COLO829 (cell line): Measurements from ENCODE around the gene MCTP1.
"Not testable (repeated sequence)": the region's sequence is repeated elsewhere in the genome, so short reads cannot be mapped to it uniquely, and the experiment has no call there.

Experiments used
- DNase-seq: peaks from one replicate; pipeline ENCODE4 v3.0.0; 2012; ENCODE audit warnings: low spot score

MCTP1 gene

GRCh38 chr5:95027151-95027721 is 257.7 kb downstream of the MCTP1 start:
- no peak for DNase-seq

DNA sequence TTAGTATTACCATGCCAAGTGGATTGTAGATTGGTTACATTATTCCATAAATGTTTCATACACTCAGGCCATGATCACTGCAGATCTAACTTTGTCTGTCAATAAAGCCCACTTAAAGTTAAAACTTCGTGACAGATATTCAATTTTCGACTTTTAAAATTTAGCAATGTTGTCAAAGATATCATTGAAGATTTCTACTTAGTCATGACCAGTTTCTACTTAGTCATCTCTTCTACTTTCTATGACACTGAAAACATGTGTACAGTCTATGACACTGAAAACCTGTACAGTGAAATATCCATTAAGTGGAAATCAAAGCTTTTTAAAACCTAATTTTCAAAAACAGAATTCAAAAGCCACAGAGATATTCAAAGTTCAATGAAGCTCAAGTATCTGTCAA is 258.2 kb downstream of the MCTP1 start:
- no peak for DNase-seq

DNA sequence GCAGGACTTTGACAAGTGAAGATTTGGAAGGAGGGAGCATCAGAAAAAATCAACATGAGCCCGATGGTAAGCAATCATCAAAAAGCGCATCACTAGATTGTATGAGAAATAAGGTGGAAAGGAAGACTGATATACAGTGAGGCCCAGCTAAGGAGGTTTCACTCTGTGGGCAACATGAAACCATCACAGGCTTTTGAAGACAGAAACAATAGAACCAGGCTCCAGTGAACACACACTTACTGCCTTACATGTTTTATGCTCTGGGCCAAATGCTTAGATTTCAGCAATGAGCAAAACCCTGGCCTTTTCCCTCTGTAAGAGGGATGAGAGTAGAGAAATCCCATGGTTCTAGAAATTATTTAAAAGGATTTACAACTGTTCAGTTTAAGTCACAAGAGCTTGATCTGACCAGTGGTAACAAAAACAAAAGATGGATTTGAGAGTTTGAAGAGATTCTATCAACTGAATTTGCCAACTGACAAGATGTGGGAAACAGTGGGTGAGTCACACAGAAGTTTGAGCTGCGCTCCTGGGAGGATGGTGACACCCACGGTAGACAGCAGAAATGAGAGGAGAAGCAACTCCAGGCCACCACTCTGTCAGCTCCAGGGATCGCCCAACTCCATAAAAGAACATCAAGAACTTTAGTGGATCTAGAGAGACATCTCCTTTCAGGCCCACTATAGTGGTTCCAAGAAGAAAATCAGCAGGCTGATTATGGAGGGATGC is 261.8 kb downstream of the MCTP1 start:
- DNase-seq = no peak

GRCh38 chr5:95020345-95020744 is 264.5 kb downstream of the MCTP1 start:
- DNase-seq = no peak

- DNase-seq = no peak
These were observed 265.9 kb downstream of the MCTP1 start for GRCh38 chr5:95018946-95019345.

- no peak for DNase-seq
These were observed 266.4 kb downstream of the MCTP1 start for GRCh38 chr5:95018511-95018910.

DNA sequence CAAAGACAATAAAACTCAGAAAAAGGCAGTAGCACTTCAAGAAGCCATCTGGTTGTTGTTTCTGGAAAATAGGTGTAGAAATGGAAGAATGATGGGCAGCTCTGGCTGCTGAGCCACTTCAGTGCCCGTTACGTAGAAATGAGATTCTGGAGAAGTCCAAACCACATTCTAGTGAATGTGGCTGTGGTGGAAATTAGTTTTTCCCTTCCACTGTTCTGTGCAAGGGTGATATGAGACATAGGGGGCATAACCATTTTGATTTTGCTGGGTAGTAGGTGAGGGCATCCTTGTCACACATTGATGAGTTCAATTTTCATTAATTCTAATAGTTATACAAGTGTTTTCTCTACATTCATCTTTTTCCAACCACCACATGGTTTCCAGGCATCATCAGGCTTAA is 275.1 kb downstream of the MCTP1 start:
- no peak for DNase-seq

DNA sequence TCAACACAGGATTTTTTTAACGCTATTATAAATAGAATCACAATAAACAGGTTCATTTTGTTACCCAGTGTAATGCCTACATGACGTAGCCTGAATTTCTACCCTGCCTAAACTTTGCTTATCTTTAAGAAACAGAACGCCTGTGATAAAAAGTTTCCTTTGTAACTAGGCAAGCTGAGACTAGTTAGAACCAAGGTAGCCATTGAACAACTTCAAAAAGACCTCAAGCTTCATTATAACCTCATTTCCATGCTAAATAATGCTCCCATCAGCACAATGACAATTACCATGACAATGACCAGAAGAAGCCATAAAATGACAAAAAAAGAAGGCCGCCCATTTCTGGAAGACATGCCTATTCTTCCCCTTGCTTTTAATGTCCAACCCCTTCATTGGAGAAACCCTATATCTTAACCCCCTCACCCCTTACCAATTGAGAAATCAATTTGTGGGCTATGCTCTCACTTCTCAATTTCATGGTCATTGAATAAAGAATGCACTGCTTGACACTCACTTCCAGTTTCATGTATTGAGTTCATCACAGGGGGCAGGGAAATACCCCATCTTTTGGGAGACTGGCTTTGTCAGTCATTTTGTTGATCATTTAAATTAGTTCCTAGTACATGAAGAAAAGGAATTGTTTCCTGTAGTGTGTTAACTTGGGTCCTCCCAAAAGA is 276.8 kb downstream of the MCTP1 start:
- no peak for DNase-seq

DNA sequence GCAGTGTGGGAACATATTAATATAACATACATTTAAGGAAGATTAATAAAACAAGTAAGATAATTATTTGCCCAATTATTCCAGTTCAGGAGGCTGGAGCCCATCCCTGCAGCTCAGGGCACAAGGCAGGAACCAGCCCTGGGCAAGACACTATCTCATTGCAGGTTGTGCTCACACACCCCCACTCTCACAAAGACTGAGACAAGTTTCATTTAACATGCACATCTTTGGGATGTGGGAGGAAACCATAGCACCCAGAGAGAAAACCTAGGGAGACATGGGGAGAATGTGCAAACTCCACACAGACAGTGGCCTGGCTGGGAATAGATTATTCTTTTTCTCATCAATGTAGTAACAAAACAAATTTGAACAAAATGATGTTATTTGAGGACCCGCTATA is 279.1 kb downstream of the MCTP1 start:
- DNase-seq = no peak

DNA sequence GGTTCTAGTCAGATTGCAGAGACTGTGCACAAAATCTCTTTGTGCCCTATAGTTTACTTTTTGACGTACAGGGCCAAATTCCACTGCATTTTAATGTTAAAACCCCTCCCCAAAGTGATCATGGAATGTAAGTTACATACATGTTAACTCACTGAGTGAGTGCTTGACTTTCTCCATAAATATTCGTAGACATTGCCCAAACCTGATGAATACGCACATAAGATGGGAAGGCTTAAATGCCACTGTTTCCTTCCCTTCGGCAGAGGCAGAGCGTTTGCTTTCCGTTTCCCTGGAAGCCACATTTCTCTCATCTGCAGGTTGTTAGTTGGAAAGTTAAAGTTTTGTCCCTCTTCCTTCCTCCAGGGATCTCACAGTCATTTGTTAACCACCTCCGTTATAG is 286.2 kb downstream of the MCTP1 start:
- DNase-seq = no peak

DNA sequence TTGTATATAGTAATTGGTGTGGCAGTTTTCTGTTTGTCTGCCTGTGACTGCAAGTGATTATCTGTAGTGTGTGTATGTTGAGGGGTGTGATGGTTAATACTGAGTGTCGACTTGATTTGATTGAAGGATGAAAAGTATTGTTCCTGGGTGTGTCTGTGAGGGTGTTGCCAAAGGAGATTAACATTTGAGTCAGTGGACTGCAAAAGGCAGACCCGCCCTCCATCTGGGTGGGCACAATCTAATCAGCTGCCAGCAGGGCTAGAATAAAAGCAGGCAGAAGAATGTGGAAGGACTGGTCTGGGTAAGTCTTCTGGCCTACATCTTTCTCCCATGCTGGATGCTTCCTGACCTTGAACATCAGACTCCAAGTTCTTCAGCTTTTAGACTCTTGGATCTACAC is 290.4 kb downstream of the MCTP1 start:
- not testable (repeated sequence) for DNase-seq

DNA sequence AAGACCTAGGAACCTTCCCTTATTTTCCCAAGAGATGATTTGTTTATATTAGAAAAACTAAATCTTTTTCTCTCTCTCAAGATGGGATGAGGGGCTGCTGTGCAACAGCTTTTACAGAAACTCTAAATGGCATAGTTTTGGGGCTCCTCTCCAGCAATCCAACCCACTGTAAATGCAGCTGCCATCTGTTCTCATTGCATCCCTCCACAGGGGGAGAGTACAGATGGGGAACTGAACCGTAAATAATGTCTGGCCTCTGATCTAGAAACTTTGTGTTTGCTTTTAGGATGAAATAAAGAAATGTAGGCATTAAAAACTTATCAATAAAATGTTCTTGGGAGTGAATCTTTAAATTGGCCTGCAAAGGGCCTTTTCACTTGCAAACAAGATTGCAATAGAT is 291.4 kb downstream of the MCTP1 start:
- DNase-seq = no peak

GRCh38 chr5:94992325-94992724 is 292.6 kb downstream of the MCTP1 start:
- DNase-seq = no peak

- DNase-seq = peak; percentile 17
These were observed 300.9 kb downstream of the MCTP1 start for GRCh38 chr5:94983861-94984535.

DNA sequence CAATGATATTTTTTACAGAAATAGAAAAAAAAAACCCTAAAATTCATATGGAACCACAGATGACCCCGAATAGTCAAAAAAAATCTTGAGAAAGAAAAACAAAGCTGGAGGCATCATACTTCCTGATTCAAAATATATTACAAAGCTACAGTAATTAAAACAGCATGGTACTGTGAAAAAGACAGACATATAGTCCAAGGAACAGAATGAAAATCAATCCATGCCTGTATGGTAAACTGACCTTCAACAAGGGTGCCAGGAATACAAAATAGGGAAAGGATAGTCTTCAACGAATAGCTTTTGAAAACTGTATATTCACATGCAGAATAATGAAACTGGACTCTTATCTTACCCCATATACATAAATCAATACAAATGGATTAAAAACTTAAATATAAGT is 307.5 kb downstream of the MCTP1 start:
- DNase-seq = no peak

- DNase-seq = no peak
These were observed 308.0 kb downstream of the MCTP1 start for GRCh38 chr5:94976853-94977252.

GRCh38 chr5:94972268-94972667 is 312.6 kb downstream of the MCTP1 start:
- DNase-seq = no peak

DNA sequence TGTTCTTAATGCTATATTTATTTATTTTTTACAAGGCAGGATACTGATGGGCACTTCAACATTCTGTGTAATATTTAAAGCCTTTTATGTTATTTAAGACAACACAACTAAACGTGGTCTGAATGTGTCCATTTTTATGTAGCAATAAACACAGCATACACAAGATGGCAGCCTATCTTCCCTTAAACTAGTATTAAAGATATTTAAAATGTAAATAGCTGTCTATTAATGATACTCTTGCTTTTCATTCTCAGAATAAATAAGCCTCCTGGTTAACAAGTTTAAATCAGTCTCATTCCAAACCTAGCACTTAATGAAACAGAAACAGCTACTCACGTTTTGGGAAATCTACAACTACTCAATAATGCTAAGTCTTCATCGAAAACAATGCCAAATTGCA is 315.7 kb downstream of the MCTP1 start:
- peak; percentile 1 for DNase-seq

DNA sequence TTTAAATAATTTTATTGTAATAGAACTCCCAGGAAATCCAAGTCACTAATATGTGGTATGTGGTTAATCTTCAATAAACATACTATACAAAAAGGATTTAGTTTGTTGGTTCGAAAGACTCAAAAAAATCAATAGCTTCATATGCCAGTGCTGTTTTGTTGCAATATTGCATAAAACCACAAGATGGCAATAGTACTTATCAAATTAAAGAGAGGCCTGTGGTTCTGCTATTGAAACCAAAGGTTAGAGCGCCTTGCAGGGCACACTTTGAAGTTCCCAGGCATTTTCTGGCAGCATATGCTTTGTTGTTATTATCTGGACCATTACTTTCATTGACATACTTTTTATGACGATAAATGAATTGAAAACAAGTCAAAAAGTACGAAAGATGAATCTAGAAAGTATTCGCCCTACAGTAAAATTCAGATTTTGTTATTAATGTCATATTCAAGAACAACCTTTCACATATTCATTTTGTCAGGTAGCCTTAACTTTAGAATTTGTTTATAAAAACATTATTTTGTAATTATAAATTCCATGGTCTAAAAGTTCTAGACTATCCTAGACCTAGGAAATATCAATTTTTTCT is 316.3 kb downstream of the MCTP1 start:
- DNase-seq = peak; percentile 37

- DNase-seq = no peak
These were observed 317.4 kb downstream of the MCTP1 start for GRCh38 chr5:94967525-94967924.

DNA sequence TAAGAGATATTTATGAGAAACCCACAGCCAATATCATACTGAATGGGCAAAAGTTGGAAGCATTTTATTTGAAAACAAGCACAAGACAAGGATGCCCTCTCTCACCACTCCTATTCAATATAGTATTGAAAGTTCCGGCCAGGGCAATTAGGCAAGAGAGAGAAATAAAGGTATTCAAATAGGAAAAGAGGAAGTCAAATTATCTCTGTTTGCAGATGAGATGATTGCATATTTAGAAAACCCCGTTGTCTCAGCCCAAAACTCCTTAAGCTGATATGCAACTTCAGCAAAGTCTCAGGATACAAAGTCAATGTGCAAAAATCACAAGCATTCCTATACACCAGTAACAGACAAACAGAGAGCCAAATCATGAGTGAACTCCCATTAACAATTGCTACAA is 325.6 kb downstream of the MCTP1 start:
- not testable (repeated sequence) for DNase-seq

- DNase-seq = no peak
These were observed 339.2 kb downstream of the MCTP1 start for GRCh38 chr5:94945656-94946055.

DNA sequence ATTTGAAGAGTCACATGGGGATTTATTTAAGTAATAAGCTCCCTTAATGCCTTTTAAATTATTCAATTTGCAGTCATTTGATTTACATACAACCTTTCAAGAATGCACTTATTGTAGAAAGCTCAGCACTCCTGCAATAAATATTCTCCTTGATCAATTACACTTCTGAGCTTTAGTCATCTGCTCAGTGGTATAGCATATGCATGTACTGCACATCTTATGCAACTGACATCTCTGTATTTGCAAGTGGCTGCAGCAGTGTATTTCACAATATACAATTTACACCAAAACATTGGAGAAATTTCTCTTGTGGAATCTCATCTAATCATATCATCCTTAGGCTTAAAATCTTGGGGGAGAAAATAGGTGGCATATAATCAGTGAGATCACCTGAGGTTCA is 340.7 kb downstream of the MCTP1 start:
- no peak for DNase-seq
